GM18861 (cell line): ENCODE data around the gene SPG11.

Experiments
- ATAC-seq: cut with Tn5 transposase; IDR thresholded peaks from one replicate; pipeline ENCODE4 v1.9.1; 2021; ENCODE audit not compliant: unreplicated experiment

SPG11 gene

DNA sequence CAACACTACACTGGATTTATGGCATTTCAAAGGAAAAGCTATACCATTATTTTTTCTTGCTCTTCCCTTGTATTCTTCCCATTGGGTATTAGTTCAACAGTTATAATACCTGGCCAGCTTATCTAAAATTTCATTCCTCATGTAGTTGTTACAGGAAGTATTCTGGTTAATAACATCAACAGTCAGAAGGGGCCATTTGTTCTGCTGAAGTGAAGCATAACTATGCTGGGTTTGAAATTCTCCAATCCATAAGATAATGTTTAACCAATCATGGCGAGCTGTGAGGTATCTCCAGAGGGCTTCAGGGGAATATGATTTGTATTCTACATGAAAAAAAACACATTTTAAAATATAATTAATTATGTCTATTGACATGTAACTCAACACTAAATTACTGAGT is 43.4 kb downstream of the SPG11 start:
- no peak for ATAC-seq

DNA sequence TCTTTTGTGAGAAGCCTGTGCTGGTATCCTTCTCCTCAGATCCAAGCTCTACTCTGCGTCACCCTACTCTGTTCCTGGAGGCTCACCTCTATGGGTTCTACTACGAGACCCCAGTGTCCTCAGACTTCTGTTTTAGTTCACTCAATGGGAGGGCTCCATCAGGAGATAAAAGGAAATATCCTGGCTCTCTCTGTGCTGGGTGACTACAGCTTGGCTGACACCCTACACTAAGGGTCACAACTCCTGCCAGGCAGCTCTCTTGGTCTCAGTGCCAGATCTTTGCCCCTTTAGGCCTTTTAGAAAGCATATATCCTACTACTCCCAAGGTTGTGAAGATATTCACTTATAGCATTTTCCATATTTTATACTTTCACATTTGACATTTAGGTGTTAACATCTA is 46.5 kb downstream of the SPG11 start:
- no peak for ATAC-seq

DNA sequence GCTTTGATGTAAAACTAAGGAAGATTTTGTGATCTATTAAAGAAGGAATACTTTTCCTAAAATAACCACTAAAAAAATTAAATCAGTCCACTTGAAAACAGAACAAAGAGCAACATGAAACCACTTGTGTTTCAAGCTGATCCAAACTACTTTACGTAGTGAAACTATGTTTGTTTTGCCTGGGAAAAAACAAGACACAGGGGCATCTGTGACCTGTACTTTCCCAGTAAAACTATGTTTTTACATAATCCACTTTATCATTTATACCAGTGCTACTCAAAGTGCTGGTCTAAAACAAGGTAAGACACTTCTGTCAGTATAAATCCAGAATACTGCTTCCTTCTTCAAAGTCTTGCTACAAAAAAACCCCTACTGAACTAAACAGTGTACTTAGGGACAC is 56.7 kb downstream of the SPG11 start:
- ATAC-seq, result no peak

DNA sequence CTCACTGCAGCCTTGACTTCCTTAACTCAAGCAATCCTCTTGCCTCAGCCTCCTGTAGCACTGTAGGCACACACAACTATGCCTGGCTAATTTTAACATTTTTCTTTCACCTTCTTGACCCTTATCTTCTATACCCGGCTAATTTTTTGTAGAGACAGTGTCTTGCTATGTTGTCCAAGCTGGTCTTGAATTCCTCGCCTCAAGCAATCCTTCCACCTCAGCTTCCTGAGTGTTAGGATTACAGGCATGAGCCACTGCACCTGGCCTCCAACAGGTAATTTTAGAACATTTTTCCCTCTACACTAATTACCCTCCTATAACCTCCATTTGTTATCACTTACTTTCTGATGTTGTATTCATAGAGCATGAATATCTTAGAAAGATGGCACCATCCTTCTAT is 60.3 kb downstream of the SPG11 start:
- no peak for ATAC-seq

DNA sequence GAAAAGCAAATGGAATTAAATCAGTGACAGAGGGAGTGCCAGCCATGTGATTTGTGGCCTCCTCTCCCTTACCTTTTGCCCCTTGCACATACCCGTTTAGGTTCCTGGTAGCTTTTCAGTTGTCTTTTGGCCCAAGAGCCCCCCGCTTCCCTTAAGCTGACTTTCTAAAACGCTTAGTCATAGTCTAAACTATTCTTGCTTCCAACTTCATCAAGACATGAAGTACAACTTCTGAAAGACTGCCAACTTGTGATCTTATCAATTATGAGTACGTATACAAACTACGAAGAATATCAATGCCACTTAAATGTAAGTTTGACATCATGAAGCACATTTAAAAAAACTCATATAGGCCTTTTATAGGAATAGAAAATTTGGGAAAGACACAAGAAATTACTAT is 64.6 kb downstream of the SPG11 start:
- ATAC-seq, result no peak

DNA sequence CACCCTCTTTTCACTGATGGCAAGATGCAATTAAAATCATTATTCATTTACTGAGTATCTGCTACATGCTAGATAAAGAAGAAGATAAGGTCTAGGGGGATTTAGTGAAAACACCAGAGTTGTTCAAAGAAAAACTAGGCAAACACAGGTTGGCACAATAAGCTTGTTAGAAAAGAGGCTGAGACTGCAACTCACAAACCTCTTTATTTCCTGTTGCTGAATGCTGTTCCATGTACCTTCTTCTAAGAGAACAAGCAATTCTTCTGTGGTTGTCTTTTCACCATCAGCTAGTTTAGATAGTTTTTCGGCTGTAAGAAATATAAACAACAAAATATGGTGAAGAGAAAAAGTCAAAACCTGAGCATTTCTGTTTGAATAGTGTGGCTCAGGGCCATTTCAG is 65.4 kb downstream of the SPG11 start:
- ATAC-seq, result no peak

DNA sequence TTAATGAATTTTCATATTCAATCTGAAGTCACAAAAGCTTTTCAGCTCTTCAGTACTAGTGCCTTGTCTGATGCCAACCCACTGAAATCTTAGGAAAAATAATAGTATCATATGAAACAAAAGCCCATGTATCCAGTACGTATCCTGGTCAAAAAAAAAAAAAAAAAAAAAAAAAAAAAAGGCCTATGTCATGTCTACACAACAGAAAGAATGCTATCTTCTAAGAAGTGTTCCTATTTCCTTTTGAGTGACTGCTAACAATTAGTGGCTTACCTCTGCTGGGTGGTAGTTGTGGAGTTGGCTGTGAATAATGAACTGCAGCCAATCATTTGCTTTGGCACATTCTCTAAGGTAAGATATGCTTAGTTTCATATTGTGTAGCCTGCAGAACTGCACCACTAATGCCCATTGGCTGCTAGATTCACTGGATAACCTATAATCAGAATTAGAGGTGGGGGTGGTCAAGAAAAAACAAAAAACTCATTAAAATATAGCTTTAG is 66.9 kb downstream of the SPG11 start:
- no peak for ATAC-seq

DNA sequence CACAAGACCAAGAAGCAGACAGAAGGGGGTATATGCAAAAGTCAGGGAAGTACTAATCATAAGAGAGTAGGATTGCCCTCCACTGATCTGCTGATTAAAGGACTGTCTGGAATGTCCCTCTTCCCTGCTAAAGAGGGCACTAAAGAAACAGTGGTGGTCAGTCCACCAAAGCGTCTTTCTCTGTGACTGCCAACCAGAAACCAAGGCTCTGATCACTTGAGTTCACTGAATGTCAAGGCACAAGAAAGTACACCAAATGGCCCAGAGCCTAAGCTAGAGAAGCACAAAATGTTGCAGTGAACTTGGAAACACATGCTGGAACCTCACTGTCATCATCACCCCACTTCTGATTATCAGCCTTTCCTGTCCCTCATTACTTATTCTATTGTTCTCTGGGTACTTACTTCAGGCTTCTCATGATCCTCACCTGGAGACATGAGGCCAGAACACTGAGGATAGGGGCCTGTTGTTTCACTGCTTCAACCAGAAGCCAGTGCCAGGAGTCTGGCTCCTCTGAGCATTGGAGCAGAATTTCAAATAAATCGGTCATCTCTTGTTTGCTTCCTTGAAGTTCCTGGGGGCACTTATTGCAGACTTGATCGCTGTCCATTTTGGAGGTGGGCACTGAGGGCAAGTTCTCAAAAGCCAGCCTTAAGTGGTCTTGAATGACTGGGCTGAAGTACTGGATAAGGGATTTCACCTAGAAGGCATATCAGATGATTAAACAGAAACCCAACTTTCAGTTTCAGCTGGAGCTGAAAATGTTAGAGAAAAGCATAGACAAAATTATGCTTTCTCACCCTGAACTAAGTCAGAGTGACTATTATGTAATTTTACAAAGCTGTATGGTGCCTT is 67.6 kb downstream of the SPG11 start:
- no peak for ATAC-seq

DNA sequence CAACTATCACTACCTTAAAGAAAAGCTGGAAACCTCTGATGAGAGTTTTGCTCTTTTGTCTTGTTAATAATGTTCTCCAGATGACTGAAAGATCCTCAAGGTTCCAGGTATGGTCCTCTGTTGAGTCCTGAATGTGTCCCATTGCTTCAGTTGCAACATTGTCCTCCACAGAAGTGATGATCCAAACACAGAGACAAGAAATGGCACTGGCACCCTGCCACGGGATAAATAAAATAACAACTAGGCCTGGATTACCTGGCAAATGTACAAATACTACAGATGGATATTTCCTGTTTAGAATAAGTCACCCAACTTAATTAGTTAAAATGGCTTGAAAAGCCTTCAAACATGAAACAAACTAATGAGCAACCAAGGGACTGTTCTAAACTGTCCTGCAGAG is 68.2 kb downstream of the SPG11 start:
- no peak for ATAC-seq

DNA sequence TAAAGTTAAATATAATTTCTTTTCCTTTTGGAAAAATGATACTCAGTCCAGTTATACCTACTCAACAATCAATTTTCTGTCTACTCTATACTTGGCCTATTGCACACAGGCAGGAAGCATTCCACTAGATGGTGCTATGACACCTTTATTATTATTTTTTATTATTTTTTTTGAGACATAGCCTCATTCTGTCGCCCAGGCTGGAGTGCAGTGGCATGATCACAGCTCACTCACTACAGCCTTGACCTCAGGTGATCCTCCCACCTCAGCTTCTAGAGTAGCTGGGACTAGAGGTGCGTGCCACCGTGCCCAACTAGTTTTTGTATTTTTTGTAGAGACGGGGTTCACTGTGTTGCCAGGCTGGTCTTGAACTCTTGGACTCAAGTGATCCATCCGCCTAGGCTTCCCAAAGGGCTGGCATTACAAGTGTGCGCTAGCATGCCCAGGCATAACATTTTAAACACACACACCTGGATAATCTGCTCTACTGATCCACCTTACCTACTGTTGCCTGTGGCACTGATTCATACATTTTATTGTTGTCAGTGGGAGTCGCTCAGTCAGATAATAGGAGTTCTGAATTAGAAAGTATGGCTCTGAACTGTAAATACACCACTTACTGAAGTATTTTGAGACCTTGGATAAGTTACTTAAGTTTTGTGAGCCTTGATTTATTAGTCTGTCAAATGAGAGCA is 70.3 kb downstream of the SPG11 start:
- no peak for ATAC-seq

DNA sequence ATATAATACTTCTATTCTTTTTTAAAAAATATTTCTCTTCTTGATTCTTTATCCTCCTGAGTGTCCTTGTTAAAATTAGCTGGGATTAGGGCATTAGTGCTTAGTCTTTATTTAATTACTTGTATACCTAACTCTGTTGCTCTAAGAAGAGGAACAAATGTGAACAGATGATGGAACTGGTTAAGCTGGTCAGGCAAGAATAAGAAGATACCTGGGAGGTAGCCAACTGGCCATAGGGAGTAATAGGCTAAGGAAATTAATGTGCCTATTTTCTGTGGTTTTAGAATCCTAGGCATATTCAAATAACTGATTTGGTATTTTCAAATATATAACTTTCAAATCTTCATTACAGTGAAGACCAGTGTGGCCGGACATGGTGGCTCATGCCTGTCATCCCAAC is 72.1 kb downstream of the SPG11 start:
- no peak for ATAC-seq

DNA sequence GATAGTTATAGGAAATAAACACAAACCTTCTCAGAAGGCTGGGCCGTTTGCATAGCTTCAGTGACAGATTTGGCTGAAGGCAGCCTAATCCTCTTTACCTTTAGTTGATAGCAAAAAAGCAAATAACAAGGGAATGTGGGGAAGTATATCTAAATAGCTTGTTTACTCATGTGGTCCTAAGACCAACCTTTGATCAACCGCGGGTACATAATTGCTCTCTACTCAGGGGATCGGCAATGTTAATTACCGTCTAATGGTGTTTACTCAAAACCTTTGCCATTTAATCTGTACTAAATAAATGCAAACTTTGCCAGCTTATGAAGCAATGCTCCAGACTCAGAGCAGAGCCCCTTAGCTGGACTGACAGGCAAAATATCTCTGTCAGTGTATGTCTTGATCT is 74.9 kb downstream of the SPG11 start:
- ATAC-seq, result no peak

DNA sequence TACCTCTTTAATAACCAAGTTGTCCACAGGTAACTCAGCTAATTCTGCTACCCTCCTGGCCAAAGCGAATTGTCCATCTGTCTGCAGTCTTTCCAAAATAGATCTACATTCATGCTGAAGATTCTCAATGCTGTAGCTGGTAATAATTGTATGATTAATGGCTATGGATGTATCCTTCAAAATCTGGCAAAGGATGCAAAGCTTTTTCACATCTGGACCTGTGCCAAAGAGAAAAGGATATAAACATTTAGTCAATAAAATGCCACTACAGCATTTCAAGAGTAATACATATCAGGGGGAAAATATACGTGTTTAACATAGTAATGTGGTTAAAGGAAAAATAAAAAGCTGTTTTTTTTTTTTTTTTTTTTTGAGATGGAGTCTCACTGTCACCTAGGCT is 77.8 kb downstream of the SPG11 start:
- no peak for ATAC-seq

DNA sequence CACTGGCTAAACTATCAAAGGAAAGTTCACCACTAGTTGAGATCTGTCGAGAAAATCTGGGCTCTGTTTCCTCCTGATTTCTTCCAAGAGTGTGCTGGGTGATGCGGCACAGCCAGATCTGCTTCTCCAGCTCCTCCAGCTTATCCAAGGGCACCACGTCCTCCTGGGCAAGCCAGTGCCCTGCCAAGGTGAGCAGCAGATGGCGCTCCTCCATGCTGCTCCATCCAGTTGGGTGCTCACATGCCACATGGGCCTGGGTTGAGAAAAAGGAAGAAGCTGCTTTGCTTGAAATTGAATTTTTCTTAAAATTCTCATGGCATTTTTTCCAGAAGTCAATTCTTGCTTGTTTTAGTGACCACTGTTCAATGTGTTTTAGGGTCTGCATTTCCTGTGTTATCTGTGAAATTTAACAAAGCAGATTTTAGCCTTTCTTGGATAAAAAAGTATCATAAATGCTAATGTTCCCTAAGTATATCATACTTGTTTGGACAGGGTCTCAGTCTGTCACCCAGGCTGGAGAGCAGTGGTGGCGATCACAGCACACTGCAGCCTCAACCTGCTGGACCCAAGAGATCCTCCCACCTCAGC is 79.2 kb downstream of the SPG11 start:
- no peak for ATAC-seq

DNA sequence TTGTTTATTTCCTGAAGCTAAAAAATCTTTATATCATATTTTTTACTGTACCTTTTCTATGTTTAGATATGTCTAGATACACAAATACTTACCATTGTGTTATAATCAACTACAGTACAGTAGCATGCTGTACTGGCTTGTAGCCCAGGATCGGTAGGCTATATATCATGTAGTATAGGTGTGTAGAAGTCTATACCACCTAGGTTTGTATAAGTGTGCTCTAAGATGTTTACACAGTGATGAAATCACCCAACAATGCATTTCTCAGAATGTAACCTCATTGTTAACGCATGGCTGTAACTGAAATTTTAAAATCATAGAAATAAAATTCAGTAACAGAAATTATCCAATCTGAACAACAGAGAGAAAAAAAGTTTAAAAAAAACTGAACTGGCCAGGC is 83.4 kb downstream of the SPG11 start:
- ATAC-seq, result no peak

DNA sequence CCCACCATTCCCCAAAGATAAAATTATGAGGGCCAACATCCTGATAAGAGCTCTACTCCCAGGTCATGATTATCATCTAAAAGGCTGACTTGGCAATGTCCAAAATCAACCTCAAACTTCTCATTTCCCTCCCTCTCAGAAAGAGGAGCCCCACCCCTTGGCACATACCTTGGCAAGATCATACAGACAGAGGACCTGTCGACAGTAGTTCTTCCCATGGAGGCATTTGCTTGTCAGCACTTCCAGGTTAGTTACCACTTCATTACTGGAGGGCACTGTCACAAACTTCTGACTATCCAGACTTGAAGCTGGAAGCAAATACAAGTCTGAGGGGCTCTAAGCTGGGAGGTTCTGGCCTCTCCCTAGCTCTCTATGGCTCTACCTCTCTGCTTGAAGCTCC is 88.7 kb downstream of the SPG11 start:
- ATAC-seq, result no peak

DNA sequence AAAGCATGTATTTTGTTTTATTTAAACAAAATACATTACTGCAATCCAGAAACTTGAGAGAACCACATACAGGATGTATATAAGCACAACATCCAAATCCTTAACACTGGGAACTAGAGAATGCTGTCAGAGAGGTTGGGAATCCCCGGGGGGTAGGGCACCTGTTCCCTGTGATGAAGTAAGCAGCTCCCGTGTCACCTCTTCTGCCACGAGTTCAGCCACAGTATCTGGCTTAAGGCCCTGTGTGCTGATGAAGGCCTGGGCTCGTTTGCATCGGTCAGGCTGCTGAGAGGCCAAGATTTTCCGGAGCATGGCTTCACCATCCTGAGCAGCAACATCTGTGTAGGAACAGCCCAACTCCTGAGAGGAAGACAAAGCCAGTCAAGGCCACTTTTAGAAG is 90.1 kb downstream of the SPG11 start:
- no peak for ATAC-seq

DNA sequence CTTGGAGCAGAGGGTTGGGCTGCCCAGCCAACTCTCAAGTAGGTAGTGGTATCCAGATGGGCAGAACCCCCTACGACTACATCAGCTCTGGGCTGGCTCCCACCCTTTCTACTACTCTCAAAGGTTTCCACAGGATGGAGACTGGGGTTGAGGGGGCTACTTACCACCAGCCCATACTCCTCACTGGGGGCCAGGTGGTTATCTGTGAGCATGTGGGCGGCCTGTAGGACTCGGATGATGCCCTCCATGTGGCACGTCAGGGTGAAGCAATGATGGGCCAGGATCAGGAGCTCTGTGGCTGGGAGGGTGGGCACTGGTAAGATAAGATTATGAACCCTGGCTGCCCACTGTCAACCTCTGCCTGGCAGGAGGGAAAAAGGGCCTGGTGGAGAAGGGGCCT is 93.1 kb downstream of the SPG11 start:
- ATAC-seq, result no peak

DNA sequence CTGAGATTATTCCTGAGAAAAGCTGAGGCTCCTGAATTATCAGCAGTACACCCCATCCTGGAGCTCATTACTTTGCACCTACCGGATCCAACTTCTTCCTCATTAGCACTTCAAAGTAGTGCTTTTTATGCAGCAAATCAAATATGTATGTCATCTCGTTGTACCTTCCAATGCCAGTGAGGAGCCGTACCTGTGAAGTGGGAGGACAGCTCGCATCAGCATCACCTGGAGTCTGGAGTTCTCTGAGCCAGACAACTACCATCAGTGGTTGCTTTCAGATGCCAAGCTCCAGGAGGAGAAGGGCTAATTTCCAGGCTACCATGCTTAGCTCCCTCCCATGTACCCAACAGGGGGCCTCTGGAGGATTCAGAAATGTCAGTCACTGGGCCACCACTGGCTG is 94.1 kb downstream of the SPG11 start:
- no peak for ATAC-seq

DNA sequence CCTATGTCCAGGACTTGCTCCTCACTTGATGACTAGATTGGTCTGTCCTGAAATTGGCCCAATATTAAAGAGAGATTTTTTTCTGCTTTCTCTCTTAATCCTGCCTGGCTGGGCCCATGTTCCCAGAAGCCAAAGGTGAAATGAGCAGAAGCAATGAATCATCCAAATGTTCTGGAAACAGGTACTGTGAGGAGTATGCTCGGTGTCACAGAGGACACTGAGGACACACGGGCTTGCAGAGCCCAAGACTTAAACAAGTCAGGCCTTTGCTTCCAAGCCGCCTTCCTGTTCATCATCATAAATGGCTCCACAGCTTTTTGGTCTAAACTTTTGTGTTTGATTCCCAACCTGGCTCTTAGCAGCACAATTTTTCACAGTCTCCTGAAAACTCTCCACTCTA is 95.1 kb downstream of the SPG11 start:
- no peak for ATAC-seq

DNA sequence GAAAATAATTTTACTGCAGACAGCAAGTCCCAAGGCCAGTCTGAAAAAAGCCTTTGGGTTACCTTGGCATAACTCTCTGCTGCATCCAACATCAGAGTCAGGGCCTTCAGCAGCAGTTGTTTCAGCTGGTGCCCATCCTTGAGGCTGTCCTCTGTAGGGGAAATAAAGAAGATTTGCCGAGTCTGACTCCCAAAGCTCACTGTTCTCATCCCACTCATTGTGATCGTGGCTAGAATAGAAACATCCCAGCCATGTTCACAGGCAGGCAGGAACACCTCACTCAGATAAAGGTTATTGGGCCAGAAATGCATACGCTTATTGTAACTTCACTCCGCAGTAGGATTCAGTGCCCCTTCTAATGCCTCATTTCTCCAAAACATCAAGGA is 97.3 kb downstream of the SPG11 start:
- ATAC-seq, result no peak
